Measurements from ENCODE around the gene XPR1. TPM values are rescaled to one million over a fixed set of nuclear protein-coding genes. Genes with fewer than 3 reads are reported as not detected.

Gene XPR1
- polyA plus RNA-seq, 3 donors = 32.7 to 43.1 (median 37.4) TPM

DNA sequence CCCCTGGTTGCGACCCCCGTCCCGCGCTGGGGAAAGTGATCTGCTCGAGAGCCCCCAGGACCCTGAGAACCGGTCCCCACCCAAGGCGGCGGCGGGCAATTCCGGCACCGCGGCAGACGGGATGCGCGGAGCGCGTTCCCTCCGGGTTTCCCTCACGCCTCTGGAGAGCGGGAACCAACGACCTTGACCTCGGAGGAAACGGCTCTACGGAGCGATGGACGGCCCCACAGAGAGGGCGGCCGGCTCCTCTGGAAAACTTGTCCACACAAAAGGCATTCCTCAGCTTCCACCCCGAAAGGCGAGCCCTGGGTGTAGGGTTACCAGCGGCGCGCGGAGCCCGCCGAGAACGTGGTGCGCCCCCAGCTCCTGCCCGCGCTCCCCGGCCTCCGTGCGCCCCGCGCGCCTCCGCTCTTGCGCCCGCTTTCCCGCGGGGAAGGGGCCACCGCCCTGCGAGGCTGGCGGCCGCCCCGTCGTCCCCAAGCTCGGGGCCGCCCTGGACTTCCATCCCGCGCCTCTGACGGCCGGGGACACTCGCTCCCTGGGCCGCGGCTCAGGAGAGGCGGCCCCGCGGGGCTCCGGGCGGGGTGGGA, 280.5 kb downstream of the XPR1 start:
- DNase-seq = peak; percentile 50

DNA sequence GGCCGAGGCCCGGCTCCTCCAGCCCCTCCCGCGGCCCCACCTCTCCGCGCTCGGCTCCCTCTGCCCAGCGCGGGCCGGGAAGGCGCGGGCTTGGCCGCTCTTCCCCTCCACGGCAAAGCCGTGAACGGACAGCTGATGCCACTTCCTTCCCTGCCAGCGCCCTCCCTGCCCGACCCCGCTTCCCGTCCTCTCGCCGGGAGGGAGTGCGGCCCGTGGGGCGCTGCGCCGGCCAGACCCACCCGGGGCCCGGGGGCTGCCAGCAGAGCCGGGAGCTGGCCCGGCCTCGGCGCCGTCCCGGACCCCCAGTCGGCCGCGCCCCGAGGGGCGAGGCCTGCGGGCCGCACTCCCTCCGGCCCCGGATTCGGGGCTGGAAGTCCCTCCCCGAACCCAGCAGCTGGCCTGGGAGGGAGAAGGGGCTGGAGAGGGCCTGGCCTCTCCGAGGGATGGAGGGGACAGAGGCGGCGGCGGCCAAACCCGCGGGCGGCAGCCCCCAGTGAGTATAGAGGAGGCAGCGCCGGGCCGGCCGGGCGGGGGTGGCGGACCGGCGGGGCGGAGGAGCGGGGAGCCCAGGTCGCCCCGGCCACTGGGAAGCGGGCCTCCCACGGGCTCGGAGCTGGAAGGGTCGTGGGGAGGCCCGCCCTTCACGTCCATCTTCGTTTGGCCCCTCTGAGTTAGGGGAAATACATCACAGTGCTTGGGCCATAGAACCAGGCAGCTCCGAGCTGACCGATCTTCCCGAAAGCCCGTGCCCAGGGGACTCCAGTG, 281.2 kb downstream of the XPR1 start, which contains the start of gene KIAA1614:
Gene KIAA1614 (plus strand): TSS at position 97 of the 765 bp plus-strand sequence. CDS start 347 bp downstream, at position 444.
- DNase-seq = peak; percentile 50

DNA sequence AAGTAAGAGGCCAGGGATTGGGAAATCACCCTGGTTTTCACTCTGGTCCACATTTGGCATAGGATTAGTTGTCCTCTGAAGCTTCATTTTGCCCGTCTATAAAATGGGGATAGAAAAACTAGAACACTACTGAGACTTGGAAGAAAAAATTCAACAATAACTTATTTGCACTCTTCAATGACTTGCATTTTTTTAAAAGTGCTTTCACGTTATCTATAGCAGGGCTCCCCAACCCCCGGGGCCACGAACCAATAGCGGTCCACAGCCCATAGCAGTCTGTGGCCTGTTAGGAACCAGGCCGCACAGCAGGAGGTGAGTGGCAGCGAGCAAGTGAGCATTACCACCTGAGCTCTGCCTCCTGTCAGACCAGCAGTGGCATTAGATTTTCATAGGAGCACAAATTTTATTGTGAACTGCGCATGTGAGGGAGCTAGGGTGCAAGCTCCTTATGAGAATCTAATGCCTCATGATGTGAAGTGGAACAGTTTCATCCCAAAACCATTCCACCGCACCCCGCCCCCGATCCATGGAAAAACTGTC, 283.7 kb downstream of the XPR1 start:
- DNase-seq = no peak

DNA sequence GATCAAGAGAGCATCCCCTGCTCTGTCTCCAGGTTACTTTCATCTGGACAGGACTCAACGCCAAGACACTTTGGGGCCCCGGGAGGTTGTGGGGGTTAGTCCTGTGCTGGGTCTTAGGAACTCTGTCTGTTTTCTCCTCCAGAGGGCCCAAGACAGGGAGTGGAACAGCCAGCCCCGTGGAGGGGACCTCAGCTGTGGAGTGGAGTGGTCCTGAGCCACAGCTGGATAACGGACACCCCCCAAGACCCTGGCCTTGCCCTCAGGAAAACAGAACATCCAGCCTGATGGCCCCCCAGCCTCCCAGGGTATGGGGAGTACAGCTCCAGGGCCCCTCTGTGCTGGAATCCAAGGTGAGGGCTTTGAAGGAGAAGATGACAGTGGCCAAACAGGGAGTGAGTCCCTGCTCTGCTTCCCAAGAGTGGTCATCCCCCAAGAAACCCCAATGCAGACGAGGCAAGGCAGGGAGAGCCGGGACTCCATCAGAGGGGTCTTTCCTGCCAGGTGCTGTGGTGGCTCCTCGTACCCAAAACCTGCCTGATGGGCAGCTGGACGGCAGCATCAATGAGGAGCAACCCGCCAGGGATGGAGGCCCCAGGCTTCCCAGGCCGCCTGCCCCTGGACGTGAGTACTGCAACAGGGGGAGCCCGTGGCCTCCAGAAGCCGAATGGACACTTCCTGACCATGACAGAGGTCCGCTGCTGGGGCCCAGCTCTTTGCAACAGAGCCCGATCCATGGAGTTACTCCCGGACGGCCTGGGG, 284.4 kb downstream of the XPR1 start:
- no peak for DNase-seq

DNA sequence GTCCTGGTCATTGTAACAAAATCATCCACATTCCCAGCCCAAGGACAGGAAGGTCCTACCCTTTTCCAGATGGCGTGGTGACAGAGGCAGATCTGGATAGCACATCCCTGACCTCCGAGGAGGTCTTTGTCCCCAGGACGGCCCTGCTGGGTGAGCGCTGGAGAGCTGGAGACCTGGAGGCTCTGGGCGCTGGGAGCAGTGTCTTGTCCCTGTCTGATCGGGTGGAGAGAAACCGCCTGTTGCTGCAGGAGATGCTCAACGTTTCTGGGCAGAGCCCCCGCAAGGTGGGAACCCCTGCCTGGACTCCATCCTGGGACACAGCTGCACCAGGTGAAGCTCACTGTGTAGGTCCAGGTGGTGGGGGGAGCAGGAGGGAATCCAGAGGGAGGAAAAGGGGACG, 284.9 kb downstream of the XPR1 start:
- no peak for DNase-seq

DNA sequence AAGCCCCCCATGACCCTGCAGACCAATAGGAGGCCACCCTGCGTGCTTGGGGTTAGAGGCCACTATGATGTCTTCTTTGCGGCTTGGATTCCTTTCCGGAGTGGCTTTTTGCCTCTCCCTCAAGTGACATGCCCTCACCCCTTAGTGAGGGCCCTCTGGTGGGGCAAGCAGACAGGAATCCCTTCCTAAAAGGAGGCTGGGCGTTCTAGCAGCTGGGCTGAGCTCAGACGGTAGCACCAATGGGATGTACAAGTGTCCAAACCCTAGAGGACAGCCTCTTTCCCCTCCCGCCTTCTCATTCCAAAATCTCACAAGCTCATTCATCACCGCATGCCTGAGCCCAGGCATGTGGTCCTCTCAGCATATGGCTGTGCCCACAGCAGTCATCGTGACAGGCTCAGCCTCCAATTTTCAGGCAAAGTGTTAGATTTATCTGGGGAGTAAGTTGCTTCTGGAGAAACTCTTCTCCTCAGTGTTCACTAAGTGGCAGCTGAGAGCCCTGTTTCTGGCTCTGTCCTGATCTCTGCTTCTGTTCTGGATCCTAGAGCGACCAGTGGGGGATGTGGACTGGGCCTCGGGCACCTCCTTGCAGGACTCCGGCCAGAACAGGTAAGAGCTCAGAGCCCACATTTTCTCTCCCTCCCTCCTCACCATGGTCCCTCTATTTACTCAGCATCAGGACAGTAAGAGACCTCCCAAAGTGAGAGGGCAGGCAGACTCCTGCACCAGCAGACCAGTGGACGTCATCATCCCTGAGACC, 285.7 kb downstream of the XPR1 start:
- no peak for DNase-seq

DNA sequence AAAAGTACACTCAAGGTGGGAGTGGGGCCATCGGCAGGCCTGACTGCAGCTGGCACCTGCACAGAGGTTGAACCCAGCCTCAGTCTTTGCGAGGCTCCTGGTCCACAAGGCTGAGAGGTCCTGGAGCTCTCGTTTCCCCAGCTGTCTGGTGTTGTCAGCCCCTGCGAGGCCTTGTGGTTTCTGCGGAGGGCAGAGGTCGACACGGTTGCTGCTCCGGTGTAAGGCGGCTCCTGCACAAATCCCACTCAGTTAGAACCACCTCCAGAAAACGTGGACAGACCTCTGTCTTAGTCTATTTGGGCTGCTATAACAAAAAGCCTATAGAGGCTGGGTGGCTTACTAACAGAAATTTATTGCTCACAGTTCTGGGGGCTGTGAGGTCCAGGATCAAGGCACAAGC, 286.7 kb downstream of the XPR1 start:
- DNase-seq = no peak

DNA sequence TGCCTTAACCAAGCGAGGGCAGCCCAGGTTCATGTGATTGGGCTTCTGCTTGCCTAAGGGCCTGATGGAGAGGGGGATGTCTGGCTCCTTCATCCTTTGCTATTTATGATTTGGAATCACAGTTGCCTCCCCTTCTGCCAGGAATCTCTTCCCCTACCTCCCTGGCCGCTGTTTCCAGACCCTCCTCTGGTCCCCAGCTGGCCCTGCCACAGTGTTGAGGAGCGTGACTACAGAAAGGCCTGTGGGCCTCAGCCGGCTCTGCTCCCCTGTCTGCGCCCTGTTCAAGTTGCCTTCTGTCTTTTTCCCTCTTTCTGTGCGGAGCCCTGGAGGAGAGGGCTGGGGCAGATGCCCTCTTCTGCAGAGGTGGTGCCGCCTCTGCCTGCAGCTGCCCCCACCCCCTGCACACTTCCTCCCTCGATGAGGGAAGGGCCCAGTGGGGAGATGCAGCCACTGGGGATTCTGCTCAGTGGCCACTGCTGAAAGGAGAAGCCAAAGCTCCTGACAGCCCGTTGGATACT, 287.4 kb downstream of the XPR1 start:
- no peak for DNase-seq

DNA sequence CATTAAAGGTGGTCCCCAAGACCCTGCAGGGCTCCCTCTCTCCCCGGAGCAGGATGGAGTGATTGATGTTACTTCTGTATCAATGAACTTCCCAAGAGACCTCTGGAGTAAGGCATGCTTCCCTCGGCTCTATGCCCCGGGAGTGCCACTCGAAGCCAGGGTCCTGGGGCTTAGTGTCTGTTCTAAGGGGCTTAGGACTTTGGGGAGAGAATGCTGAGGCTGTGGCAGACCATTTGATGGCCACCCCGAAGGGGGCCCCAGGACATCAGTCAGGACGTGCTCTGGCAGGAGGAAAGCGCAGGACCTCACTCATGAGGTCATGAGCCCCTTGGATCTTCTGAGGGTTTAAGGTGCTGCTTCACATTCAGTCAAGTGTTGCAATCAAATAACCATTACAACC, 288.4 kb downstream of the XPR1 start:
- DNase-seq = no peak

DNA sequence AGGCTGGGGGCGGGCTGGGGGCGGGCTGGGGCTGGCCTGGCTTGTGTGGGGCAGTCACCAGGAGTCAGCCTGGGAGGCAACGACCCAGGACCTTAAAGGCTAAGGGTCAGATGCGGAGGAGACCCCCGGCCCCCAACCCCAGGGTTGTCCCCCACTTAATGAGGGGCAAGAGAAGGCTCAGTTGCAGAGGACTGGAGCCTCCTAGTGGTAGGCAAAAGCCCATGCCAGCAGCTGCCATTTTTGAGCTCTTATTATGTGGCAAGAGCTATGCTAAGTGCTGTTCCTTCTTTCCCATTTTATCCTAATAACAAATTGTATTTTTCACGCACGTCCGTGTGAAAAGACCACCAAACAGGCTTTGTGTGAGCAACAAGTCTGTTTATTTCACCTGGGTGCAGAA, 288.9 kb downstream of the XPR1 start:
- DNase-seq = no peak

DNA sequence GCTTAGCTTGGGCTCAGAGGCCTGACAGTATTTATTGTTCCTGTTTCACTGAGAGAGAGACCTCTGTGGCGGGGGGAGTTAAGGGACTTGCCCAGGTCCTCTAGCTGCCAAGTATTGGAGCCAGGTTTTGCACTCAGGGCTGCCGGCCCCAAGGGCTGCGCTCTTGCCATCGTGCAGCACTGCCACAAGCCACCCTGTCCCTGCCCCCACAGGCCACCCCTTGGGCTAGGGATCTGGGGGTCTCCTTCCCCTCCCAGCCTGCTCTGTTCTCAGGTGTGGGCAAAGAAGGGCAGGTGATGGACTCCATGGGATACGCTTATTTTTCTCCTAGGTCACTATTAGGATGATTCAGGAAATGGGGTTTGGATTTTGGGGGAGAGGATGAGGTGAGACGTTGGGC, 289.6 kb downstream of the XPR1 start:
- DNase-seq = no peak

DNA sequence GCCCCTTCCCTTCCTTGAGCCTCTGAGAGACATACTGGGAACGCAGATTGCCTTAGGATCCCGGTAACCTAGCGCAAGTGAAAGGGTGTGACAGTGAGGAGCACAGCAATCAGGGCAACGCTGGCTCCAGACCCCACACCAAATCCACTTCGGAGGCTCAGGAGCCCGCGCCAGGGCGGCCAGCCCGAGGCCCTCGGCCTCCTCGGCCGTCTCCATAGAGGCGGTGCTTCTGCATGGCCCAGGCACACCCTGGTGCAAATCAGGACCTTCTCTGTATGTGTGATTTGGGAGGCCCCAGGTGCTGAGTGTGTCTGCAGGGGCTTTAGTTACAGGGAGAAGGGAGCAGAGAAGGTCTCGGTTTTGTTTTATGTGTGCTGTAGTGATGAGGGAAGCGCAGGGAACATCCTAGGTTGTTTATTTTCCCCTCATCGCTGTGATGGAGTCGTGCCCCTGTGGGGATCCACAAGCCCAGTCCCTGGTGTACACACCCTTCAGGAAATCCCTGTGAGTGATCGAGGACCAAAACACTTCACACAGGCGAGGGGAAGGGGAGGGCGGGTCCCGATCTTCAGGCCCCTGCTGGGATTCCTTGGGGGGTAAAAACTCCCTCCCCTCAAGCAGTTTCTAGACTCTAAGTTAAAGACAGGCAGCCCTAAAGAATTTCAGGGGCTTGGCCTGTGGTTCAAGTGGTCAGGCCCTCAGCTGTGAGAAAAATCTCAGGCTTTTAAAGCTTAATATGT, 290.2 kb downstream of the XPR1 start:
- DNase-seq = no peak

DNA sequence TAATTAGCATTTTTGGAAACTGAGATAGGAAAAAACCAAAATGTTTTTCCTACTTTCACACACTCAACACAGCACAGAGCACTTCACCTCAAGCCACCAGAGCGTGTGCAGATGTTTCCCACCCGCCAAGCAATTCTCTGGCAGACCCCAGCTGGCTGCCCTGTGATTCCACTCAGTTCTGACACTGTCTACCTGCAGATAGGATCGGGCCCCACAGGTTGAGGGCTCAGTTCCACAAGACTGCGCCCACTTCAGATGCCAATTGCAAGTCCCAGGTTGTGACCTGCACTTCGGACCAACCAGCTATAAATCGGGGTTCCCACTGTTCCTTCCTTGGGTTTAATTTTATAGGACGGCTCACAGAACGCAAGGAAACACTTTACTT, 290.8 kb downstream of the XPR1 start:
- DNase-seq = no peak

DNA sequence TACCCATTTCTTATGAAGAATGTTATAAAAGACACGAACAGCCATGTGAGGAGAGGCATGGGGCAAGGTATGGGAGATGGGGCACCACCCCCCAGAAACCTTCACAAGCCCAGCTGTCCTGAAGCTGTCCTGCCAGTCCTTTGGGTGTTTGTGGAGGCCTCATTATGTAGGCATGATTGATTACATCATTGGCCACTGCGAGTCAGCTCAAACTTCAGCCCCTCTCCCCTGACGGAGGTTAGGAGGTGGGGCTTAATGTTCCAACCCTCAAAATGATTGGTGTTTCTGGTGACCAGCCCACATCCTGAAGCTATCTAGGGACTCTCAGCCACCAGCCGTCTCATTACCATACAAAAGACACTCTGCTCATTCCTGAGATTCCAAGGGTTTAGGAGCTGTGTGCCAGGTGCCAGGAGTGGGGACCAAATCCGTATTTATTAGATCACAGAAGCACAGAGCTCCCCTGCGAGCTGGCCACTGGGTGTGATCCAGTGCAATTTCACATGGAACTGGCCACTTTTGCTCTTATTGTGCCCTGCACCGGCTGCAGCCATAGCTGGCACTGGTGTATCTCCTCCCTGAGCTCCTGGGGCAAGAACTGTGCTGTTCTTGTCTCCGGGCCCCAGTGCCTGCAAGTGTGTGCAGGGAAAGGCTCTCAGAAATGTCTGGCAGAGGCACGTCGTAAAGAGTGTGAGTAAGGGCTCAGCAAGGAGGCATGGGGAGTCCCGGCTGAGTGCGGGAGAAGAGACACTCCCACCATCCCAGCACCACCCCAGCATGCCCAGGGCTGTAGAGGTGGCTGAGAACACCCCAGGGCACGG, 291.4 kb downstream of the XPR1 start:
- peak; percentile 70 for DNase-seq

DNA sequence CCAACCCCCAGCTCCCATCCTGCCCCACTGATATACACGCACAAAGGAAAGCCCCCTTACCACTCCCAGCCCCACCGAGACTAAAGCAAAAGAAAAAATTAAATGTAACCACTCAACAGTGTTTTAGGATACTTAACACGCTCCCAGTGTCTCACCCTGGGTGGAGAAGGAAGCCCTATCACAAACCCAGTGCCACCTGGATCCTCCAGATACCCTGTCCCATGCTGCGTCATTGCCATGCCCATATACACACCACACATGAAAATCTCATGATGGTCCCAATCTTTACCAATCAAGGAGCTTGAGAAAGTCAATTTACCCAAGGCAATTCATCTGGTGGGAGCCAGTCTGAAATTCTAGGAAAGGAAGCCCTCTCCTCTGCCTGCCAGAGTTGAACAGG, 292.1 kb downstream of the XPR1 start:
- no peak for DNase-seq

DNA sequence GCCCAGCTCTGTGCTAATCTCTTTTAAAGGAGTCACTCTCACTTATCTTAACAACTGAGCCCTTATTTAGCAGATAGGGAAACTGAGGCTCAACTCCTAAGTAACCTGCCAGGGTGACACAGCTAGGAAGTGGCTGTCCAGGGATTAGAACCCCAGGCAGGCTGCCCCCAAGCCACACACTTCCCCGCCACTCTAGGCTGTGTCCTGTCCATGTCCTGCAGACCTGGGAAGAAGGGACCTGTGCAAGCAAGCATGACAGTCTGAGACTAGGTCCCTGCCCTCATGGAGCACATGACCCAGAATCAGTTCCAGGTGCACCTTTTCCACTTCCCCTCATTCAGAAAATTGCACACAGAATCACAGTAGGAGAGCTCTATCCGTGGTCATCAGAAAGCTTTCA, 293.1 kb downstream of the XPR1 start:
- no peak for DNase-seq

DNA sequence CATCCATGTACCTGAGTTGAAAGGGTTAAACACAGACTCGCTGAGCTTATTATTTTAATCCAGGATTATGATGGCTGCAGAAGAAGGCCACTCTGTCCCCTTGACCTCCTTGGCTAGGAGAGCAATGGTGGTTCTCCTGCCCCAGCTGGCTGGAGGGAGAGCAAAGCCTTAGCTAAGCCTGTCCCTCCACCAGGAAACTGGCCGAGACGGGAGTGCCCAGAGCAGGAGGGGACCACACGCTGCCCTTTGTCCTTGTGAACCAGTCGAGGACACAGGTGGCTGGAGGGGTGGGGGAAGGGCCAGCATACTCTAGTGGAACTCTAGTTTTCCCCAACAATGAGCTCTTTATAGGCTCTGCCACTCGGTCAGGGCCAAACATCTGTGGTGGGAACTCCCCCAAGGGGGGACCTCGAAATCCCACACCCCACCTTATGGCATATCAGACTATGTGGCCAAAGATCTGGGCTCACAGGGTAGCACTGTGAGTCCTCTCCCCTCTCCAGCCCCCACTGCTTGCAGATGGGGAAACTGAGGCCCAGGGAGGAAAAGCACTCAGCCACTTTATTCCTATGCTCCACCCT, 293.7 kb downstream of the XPR1 start:
- no peak for DNase-seq

DNA sequence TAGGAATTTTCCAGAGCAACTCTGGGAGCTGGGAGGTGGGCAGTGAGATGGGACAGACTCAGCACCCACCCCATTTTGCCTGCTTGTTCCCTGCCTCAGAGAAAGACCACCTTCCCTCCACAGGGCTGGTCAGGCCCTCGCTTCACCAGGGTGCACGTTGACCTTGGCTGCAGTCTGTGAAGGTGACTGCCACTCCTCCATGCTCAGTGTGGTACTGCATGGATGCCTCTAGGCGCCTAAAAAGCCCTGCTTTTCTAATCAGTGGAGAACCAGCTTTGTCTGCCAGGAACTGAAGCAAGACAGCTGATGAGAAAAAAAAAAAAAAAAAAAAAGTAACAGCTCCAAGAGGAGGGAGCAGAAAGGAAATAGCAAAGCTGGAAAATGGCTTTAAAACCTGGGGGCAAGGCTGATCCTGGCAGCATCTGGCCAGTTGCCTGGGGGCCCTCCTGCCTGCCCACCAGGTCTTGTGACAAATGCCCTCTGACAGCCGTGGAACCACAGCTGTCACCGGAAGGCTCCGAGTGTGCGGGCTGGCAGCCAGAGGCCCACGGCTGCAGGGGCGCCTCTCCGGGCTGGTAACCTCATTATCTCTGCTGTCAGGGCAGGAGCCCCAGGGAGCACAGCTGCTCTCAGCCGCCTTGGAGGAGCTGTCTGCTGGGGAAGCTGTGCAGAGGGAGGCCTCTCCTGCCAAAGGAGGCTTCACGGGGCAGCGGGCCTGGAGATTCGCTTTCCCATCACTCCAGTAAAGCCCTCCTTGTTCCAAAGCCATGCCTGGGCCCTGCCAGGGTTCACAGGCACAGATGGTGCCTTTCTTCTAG, 294.6 kb downstream of the XPR1 start:
- no peak for DNase-seq

DNA sequence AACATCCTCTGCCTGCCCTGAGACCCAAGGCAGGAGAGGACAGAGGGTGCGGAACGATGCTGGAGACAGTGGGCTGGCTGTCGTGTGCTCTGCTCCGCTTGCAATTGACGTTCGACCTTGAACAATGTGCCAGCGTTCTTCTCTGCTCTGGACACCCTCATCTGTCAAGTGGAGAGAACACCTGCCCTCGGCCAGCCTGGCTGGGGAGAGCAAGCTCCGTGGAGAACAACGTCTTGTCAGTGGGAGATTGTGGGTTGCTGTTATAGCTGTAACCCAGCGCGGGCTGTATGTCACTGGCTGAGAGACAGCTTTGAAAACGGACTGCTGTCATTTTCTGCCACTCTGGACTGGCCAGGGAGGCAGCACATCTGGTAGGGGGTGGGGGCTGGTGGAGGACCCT, 295.5 kb downstream of the XPR1 start:
- DNase-seq = no peak

Measured in renal pelvis (tissue), 4 donors.